T-helper 2 cell treated with Interferon-gamma antibody and Interleukin-4, amounts not matched to agents 100 ng/mL and 5 ng/mL, for 36 hours (primary cell): ENCODE data around the gene RAB31. TPM values are rescaled to one million over a fixed set of nuclear protein-coding genes. Genes with fewer than 3 reads are reported as not detected.

ENCODE experiments used
- intact Hi-C: fragments of 100-400 bp; cut with micrococcal nuclease; formaldehyde crosslinking; loops from one replicate; pipeline ENCODE4 v1.15.1; 2023
- total RNA-seq: library from RNA; stranded (reverse); gene quantifications from 2 replicates; pipeline ENCODE4 v1.2.3, GENCODE V29; 2022

The RAB31 gene
- total RNA-seq, 1 donor from 2014 or later: 0.57 TPM

GRCh38 chr18:9811978-9812377 lies 103.9 kb downstream of the RAB31 start:
- intact Hi-C loops: no loop called here

DNA sequence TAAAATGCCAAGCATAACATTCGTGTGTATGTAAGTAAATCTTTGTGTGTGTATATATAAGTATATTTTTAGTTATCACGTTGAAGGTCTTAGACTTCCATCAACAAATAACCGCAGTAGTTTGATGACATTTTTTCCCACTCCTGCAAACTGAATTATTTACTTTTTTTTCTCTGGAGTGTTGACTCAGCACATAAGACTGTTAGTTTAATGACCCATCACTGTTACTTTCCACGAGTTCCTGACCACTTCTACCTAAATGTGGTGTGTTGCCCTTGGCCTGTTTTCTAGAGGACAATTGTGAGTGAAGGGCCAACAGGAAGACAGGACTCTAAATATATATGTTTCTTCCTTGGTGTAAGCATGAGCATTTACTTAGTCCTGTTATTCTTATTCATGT lies 106.3 kb downstream of the RAB31 start:
- intact Hi-C loops: no loop called here

- intact Hi-C loops: no loop called here
These were observed 109.2 kb downstream of the RAB31 start for GRCh38 chr18:9817286-9817685.

DNA sequence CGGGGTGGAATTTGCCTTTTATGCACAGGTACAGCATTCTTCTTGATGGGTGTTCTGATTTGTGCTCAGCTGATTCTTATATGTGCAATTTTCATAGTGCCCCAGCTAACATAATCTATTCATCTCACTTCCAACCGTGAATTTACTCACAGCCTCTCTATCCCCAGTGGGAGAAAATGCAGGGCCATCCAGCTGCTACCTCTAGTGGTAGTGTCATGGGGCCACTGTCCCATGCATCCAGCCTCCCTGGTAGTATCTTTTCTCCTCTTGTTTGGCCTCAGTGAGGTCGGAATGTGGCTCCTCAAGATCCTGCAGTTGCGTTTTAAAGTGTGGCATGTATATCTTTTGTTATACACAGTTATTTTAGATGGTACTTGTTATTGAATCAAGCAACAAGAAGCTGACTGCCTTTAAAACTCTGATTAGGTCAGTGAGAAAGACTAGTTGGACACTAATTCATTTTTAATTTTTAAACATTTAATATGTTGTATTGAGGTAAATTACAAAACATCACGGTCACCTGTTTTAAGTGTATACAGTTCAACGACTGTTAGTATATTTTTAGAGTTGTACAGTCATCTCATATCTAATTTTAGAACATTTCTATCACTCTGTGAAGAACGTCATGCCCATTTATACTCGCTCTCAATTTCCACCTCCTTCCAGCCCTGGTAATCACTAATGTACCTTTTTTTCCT lies 109.8 kb downstream of the RAB31 start:
- intact Hi-C loops: no loop called here

DNA sequence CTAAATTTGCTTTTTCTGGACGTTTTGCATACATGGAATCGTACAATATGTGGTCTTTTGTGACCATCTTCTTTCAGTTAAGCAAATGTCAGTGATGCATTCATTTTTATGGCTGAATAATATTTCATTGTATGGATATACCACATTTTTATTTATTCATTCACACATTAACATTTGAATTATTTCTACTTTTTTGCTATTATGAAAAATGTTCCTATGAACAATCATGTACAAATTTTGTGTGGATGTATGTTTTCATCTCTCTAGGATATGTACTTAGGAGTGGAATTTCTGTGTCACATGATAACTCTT lies 110.3 kb downstream of the RAB31 start:
- intact Hi-C loops: no loop called here

- intact Hi-C loops: no loop called here
These were observed 112.0 kb downstream of the RAB31 start for GRCh38 chr18:9820127-9820526.

GRCh38 chr18:9820719-9821118 lies 112.6 kb downstream of the RAB31 start:
- intact Hi-C loops: no loop called here

DNA sequence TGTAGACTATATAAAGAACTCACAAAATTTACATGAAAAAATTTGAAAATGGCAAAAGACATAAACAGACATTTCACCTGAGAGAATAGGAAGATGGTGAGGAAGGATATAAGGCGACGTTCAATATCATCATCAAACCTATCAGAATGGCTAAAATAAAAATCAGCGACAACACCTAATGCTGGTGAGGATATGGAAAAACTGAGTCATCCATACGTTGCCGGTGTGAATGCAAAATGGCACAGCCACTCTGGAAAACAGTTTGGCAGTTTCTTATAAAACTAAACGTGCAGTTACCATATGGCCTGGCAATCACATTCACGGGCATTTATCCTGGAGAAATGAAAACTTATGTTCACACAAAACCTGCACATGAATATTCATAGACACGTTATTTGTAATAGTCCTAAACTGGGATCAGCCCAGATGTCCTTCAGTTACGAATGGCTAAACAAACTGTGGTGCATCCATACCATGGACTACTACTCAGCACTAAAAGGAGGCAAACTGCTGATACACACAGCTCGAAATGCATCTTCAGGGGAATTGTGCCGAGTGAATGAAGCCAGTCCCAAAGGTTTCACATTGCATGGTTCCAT lies 114.6 kb downstream of the RAB31 start:
- intact Hi-C loops: no loop called here

- intact Hi-C loops: no loop called here
These were observed 115.8 kb downstream of the RAB31 start for GRCh38 chr18:9823805-9824473.

DNA sequence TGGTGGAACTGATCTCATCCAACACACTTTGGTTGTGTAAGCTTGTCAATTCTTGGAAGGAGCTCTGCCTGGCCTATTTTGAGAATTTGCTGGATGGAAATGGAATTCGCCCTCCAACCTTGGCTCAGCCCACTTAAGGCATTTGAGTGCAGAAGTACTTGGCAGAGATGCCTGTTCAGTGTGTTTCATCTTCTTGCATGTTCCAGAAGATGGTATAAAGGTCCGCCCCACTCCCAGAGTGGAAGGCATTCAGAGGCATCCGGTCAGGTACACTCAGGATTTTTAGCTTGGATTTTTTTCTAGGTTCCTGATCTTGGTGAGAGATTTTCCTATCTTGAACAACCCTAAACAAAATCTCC lies 116.4 kb downstream of the RAB31 start:
- intact Hi-C loops: no loop called here

- intact Hi-C loops: no loop called here
These were observed 116.9 kb downstream of the RAB31 start for GRCh38 chr18:9824952-9825371.

GRCh38 chr18:9825571-9826073 lies 117.5 kb downstream of the RAB31 start:
- intact Hi-C loops: no loop called here

- intact Hi-C loops: no loop called here
These were observed 118.6 kb downstream of the RAB31 start for GRCh38 chr18:9826685-9827084.

DNA sequence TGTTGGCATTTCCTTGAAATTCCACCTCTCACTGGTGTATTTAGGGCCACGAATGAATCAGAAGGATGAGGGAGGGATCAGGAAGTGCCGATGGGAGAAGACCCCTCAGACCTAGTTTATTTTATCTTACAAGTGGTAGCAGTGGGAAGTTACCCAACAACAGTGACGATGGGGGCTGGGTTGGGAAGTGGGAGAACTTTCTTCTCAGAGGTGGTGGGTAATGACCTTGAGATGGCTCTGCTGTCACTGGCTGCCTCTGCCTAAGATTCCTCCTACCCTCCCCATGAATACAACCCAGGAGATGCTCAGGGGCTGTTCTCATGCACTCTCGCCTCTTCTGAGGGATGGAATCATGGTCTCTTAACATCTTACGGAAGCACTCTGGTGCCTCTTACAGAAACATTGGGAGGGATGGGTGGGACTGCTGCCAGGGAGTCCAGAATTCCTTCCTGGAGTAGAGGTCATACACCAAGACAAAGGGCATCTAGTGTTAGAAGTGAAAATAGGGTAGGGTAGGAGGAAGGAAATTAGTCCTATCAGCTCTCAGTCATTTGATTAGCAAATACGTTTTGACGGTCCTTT lies 119.2 kb downstream of the RAB31 start:
- intact Hi-C loops: no loop called here

GRCh38 chr18:9827793-9828505 lies 119.8 kb downstream of the RAB31 start:
- intact Hi-C loops: no loop called here

- intact Hi-C loops: no loop called here
These were observed 120.7 kb downstream of the RAB31 start for GRCh38 chr18:9828506-9829396.

DNA sequence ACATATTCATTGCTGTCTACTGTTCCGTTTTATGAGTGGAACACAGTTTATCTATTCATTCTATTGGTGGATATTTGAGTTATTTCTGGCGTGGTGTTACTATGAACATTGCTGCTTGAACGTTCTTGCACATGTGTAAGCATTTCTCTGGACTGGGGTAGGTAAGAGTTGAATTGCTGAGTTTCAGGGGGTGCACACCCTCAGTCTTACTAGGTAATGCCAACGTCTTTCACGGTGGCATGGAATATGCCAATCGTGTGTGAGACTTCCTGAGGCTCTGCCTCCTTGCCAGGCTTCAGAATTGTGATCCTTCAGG lies 121.3 kb downstream of the RAB31 start:
- intact Hi-C loops: no loop called here

DNA sequence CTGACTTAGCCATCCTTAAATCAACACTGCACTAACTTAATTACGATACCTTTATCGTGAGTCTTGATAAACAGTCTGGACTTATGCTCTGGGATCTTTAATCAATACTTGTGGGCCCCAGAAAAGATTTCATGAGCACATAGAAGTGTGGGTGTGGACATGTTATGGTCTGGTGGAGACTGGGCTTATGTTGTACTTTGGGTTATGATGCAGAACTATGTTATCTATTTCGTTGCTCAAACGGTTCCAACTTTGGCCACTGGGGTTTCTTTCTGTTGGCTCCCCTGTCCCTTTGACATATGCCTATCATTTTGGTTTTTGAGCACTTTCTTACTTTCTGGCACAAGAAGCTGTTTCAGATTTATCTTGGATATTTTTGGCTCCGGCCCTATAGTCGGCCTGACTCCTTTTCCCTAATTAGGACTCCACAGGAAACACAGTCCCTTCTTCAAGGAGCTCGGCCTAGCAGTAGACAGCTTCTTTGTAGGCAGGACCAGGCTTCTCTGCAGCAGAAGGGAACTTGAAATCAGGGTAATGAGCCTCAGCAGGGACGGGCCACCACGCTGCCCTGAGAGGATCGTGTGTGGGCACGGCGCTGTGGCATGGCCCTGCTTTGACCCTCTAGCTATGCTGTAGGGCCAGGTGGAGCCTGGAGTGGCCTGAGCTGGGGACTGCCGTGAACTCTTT lies 123.1 kb downstream of the RAB31 start:
- intact Hi-C loops: no loop called here

GRCh38 chr18:9831723-9832199 lies 123.7 kb downstream of the RAB31 start:
- intact Hi-C loops: no loop called here

GRCh38 chr18:9832871-9833270 lies 124.8 kb downstream of the RAB31 start:
- intact Hi-C loops: no loop called here
